AG09309 (cell line): Measurements from ENCODE around the gene PSMB11.

Experiments
- DNase-seq: peaks from one replicate; pipeline ENCODE4 v3.0.0-alpha.2; 2010; ENCODE audit warnings: low read depth
- H3K4me3 ChIP-seq: 2 replicates; pipeline ENCODE4 v1.5.1; 2011; ENCODE audit warnings: mild to moderate bottlenecking, low read depth, low read length, moderate library complexity; ENCODE audit not compliant: control insufficient read depth
- CTCF ChIP-seq: IDR thresholded peaks from 2 replicates; pipeline ENCODE4 v1.5.1; 2011; ENCODE audit warnings: mild to moderate bottlenecking, low read depth, low read length, inconsistent platforms; ENCODE audit not compliant: insufficient read depth, control insufficient read depth; ENCODE audit errors: missing control alignments

PSMB11 gene

GRCh38 chr14:23060536-23061260 is 18.7 kb downstream of the PSMB11 start:
- no peak for TF ChIP-seq CTCF
- DNase-seq, result no peak
- no peak overlapping the region for H3K4me3 ChIP-seq

- DNase-seq, result peak; percentile 76
- no peak overlapping the region for H3K4me3 ChIP-seq
- no peak for TF ChIP-seq CTCF
Measured at GRCh38 chr14:23062002-23062401, 20.0 kb downstream of the PSMB11 start.

GRCh38 chr14:23063601-23064000 is 21.6 kb downstream of the PSMB11 start:
- no peak overlapping the region for H3K4me3 ChIP-seq
- DNase-seq, result no peak
- TF ChIP-seq CTCF, result no peak

GRCh38 chr14:23066368-23066767 is 24.4 kb downstream of the PSMB11 start:
- DNase-seq, result no peak
- TF ChIP-seq CTCF, result no peak
- H3K4me3 ChIP-seq, result no peak overlapping the region

- TF ChIP-seq CTCF, result no peak
- no peak for DNase-seq
- no peak overlapping the region for H3K4me3 ChIP-seq
Measured at GRCh38 chr14:23066855-23067744, 25.1 kb downstream of the PSMB11 start.

- TF ChIP-seq CTCF, result no peak
- no peak for DNase-seq
- no peak overlapping the region; the same call in 1 of the 2 replicates for H3K4me3 ChIP-seq
Measured at GRCh38 chr14:23067847-23068788, 26.1 kb downstream of the PSMB11 start.
